Endodermal cell (in vitro differentiated cells): ENCODE measurements around the gene SDHA. TPM values are rescaled to one million over a fixed set of nuclear protein-coding genes. Genes with fewer than 3 reads are reported as not detected.

Experiments
- DNase-seq: peaks from one replicate; pipeline ENCODE4 v3.0.0-alpha.2; 2017
- H3K27ac ChIP-seq: 2 replicates; pipeline ENCODE4 v1.5.1; 2013; ENCODE audit warnings: mild to moderate bottlenecking, low read depth, low read length, moderate library complexity
- H3K27me3 ChIP-seq: 2 replicates; pipeline ENCODE4 v1.6.1; 2013; ENCODE audit warnings: mild to moderate bottlenecking, low read length, moderate library complexity; ENCODE audit not compliant: insufficient read depth, control insufficient read depth, poor library complexity, severe bottlenecking
- H3K36me3 ChIP-seq: 2 replicates; pipeline ENCODE4 v1.7.0; 2013; ENCODE audit warnings: mild to moderate bottlenecking, low read length, moderate library complexity; ENCODE audit not compliant: control insufficient read depth, insufficient read depth
- H3K4me1 ChIP-seq: one replicate; pipeline ENCODE4 v1.7.0; 2013; ENCODE audit warnings: low read length; ENCODE audit not compliant: control insufficient read depth, insufficient read depth
- H3K4me3 ChIP-seq: 2 replicates; pipeline ENCODE4 v1.5.1; 2013; ENCODE audit warnings: mild to moderate bottlenecking, low read length, moderate library complexity
- H3K9ac ChIP-seq: 2 replicates; pipeline ENCODE4 v1.6.1; 2013; ENCODE audit warnings: mild to moderate bottlenecking, low read length, moderate library complexity; ENCODE audit not compliant: poor library complexity, severe bottlenecking; ENCODE audit errors: extremely low read depth
- H3K9me3 ChIP-seq: 2 replicates; pipeline ENCODE4 v1.6.1; 2013; ENCODE audit warnings: mild to moderate bottlenecking, low read length, moderate library complexity; ENCODE audit not compliant: control insufficient read depth
- H3K27ac Mint-ChIP-seq: 2 replicates; pipeline ENCODE4 v1.8.0; 2020; ENCODE audit warnings: mixed read lengths
- H3K27me3 Mint-ChIP-seq: 2 replicates; pipeline ENCODE4 v1.8.0; 2021; ENCODE audit warnings: mild to moderate bottlenecking, mixed read lengths; ENCODE audit not compliant: insufficient read depth
- H3K36me3 Mint-ChIP-seq: 2 replicates; pipeline ENCODE4 v1.8.0; 2020; ENCODE audit warnings: low read depth, mixed read lengths
- H3K4me1 Mint-ChIP-seq: 2 replicates; pipeline ENCODE4 v1.8.0; 2020; ENCODE audit warnings: mixed read lengths
- H3K4me3 Mint-ChIP-seq: 2 replicates; pipeline ENCODE4 v1.8.0; 2020; ENCODE audit warnings: mild to moderate bottlenecking, moderate library complexity, mixed read lengths
- H3K9me3 Mint-ChIP-seq: 2 replicates; pipeline ENCODE4 v1.8.0; 2020; ENCODE audit warnings: mild to moderate bottlenecking, mixed read lengths
- CTCF ChIP-seq: fragments of 200-600 bp; sonication (generic); conservative IDR thresholded peaks from 2 replicates; pipeline ENCODE4 v1.5.0; 2021; ENCODE audit warnings: antibody characterized with exemption, mild to moderate bottlenecking
- WGBS, 2 experiments: methylation state at CpG; one replicate each; pipeline versions ENCODE4 v1.1.5 to v1.1.7; 2013; ENCODE audit warnings: missing lambda C conversion rate in 2 of 2, mixed read lengths in 1 of 2; ENCODE audit not compliant: insufficient coverage in 1 of 2, insufficient read length in 1 of 2; 5-methylcytosine and 5-hydroxymethylcytosine counted together
- total RNA-seq, 2 donors: library from RNA; stranded (reverse); fragmentation: NEBNext Ultra II Directional in 1 of 2; extraction: Animal tissue kit (Norgen Biotek cat#: 25700) in 1 of 2; gene quantifications; 2 replicates in 1 of 2; 3 replicates in 1 of 2; pipeline ENCODE4 v1.2.1, GENCODE V29; 2021

SDHA gene
- total RNA-seq, 2 donors from 2014 or later = 61.6 to 73.1 TPM

GRCh38 chr5:197892-198489 is 20.1 kb upstream of the SDHA start:
- no peak overlapping the region for H3K27ac ChIP-seq
- no peaks in the 10 kb centered on the region for H3K4me1 ChIP-seq
- no peak overlapping the region for H3K9ac ChIP-seq
- 92 to 94% methylated on average over 2 to 12 of the region's 12 CpGs for WGBS, 2 experiments
- Mint-ChIP-seq H3K4me3 (no peak overlapping the region), H3K36me3 (peaks cover 4% of the 10 kb centered on the region), H3K27ac (no peak overlapping the region), H3K27me3 (no peaks in the 10 kb centered on the region), H3K4me1 (peaks cover 2% of the 10 kb centered on the region), H3K9me3 (no peaks in the 10 kb centered on the region)
- no peaks in the 10 kb centered on the region for H3K9me3 ChIP-seq
- H3K4me3 ChIP-seq = no peak overlapping the region
- H3K36me3 ChIP-seq = no peaks in the 10 kb centered on the region
- H3K27me3 ChIP-seq = no peaks in the 10 kb centered on the region
- DNase-seq = no peak
- TF ChIP-seq CTCF = no peak

DNA sequence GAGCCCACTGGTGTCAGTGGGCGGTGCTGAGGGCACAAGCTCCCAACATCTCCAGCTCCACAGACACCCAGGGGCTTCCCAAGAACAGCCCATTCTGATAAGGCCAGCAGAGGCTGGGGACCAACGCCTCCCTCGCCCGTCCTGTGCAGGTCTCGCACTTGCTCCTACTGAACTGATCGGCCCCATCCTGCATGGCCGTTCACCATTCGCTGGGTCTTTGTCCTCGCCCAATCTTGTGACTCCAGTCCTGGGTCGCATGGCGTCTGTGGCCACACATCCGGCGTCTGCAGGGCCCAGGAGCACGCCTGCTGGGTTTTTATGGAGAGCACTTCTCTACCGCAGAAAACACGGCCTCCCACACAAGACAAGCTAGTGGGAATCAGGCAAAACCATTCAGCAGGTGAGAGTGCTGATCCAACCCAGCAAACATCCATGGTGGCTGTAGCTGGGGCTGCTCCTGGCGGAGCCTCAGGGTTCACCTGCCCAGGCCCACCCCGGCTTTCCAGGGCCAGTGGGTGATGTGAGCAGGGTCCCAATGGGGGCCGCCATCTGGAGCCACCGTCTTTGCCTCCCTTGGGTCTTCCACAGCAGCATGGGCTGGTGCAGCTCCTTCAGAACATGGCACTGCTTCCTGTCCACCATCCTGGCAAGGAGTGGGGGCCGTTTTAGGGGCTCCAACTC is 19.5 kb upstream of the SDHA start:
- peaks cover 2% of the 10 kb centered on the region for H3K4me1 Mint-ChIP-seq
- H3K27ac Mint-ChIP-seq = no peak overlapping the region
- Histone ChIP-seq H3K4me1 (no peaks in the 10 kb centered on the region), H3K36me3 (peaks cover 5% of the 10 kb centered on the region), H3K9ac (no peak overlapping the region), H3K27me3 (no peaks in the 10 kb centered on the region), H3K27ac (no peak overlapping the region), H3K4me3 (no peak overlapping the region), H3K9me3 (no peaks in the 10 kb centered on the region)
- no peaks in the 10 kb centered on the region for H3K9me3 Mint-ChIP-seq
- H3K36me3 Mint-ChIP-seq = peaks cover 8% of the 10 kb centered on the region
- H3K27me3 Mint-ChIP-seq = no peaks in the 10 kb centered on the region
- no peak for DNase-seq
- no peak overlapping the region for H3K4me3 Mint-ChIP-seq
- WGBS, 2 experiments = 95% methylated on average over 20 to 21 of the region's 21 CpGs
- TF ChIP-seq CTCF = no peak

DNA sequence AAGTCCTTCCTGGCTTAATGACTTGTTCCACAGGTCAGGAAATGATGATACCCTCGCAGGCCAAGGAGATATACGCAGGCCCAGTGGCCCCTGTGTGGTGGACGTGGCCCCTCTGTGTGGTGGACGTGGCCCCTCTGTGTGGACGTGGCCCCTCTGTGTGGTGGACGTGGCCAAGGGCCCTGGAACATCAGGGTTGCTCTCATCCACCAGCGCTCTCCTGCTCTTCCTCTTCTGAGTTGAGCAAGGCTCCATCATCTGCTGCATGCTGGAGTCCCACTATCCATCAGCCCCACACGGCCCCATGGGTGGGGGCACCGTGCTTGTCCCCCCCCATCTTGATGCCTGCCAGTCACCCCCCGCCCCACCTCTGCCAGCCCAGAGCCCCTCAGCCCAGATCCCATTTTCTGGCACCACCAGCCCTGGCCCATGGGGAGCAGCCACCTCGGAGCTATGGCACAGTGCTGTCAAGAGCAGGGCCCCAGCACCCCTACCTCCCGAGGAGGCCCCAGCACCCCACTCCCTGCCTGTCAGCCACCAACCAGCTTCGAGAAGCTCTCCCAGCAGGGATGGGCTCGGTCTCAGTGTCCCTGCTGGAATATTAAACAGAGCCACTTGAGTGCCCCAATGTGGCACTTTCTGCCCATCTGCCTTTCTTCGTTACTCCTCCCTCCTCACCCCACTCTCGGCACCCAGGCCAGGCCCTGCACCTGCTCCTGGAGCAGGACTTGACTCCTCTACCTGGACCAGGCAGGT is 18.7 kb upstream of the SDHA start:
- H3K9me3 Mint-ChIP-seq = no peaks in the 10 kb centered on the region
- peaks cover 14% of the 10 kb centered on the region for H3K36me3 Mint-ChIP-seq
- H3K9me3 ChIP-seq = no peaks in the 10 kb centered on the region
- no peak overlapping the region for H3K9ac ChIP-seq
- H3K4me3 Mint-ChIP-seq = no peak overlapping the region
- H3K4me1 ChIP-seq = no peaks in the 10 kb centered on the region
- no peak for DNase-seq
- H3K27me3 Mint-ChIP-seq = no peaks in the 10 kb centered on the region
- 90 to 92% methylated on average over 12 to 16 of the region's 16 CpGs for WGBS, 2 experiments
- H3K27ac Mint-ChIP-seq = no peak overlapping the region
- H3K4me3 ChIP-seq = no peak overlapping the region
- H3K4me1 Mint-ChIP-seq = peaks cover 2% of the 10 kb centered on the region
- H3K27ac ChIP-seq = peak overlapping the region; percentile 47
- TF ChIP-seq CTCF = no peak
- peaks cover 13% of the 10 kb centered on the region for H3K36me3 ChIP-seq
- H3K27me3 ChIP-seq = no peaks in the 10 kb centered on the region
